GM10847 (cell line): ENCODE data around the gene LPP.

Source experiments
- POLR2A ChIP-seq: IDR thresholded peaks from 2 replicates; pipeline ENCODE4 v1.6.1; 2011; ENCODE audit not compliant: insufficient read length; ENCODE audit errors: extremely low read depth

The LPP gene

GRCh38 chr3:188868803-188869202 is 714.8 kb downstream of the LPP start:
- no peak for TF ChIP-seq POLR2A

DNA sequence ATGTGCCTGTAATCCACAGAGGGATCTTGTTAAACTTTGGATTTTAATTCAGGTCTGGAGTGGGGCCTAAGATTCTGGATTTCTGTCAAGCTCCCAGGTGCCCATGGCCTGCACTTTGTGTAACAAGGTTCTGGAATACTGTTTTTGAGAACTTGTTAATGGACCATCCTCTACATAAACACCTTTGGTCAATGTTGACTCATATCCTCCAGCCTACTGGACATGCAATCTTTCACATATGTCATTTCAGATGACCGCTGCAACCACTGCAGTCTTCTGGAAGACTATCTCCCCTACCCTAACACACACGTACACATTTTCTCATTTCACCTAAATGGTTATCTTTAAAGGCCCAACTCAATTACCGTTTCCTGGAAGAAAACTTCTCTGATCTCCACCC is 715.7 kb downstream of the LPP start:
- no peak for TF ChIP-seq POLR2A

- TF ChIP-seq POLR2A = no peak
Measured at GRCh38 chr3:188870431-188870830, 716.5 kb downstream of the LPP start.

- no peak for TF ChIP-seq POLR2A
Measured at GRCh38 chr3:188874576-188874975, 720.6 kb downstream of the LPP start.

DNA sequence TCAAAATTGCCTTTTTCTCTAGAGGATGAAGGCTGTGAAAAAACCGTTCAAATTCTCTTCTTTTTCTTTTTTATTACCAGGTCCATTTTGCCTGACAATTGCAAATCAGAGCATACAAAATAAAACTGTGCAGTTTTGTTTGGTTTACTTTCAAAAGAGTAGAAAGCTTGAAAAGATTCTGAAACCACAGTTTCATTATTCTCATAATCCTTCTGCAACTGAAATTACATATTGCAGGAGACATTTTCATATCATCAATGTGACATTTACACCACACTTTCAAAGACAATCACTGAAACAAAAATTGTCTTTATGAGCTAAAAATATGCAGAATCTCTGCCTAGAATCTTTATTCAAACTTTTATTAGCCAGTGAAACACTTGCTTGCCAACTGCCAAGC is 721.5 kb downstream of the LPP start:
- no peak for TF ChIP-seq POLR2A

DNA sequence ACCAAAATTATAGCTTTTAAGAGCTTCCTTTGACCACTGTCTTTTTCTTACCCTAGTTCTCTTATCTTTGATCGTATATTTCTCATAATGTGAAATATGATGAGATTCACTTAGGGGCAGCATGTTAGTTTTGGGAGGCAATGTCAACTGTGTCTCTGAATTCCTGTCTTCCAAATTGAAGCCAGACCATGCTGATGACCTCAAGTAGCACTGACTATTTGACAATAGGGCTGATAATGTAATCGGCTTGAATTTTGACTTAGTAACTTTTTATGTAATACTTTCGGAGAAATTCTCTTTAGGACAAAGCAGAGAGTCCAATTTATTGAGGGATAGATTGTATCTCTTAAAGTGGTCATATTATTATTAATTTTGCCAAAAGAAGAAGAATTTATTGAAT is 722.4 kb downstream of the LPP start:
- TF ChIP-seq POLR2A = no peak

DNA sequence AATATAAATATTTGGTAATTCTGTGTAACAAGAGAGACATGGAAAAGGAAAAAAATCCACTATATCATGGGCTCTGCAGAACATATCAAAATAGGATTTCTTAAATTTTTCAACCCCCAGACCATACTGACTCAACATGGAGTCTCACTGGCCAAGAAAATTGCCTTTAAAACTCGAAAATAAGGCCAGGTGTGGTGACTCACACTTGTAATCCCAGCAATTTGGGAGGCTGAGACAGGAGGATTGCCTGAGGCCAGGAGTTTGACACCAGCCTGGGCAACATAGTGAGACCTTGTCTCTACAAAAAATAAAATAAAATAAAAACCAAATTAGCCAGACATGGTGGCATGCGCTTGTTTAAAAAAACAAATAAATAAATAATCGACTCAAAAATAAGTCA is 723.4 kb downstream of the LPP start:
- no peak for TF ChIP-seq POLR2A

GRCh38 chr3:188878076-188878475 is 724.1 kb downstream of the LPP start:
- TF ChIP-seq POLR2A = no peak

DNA sequence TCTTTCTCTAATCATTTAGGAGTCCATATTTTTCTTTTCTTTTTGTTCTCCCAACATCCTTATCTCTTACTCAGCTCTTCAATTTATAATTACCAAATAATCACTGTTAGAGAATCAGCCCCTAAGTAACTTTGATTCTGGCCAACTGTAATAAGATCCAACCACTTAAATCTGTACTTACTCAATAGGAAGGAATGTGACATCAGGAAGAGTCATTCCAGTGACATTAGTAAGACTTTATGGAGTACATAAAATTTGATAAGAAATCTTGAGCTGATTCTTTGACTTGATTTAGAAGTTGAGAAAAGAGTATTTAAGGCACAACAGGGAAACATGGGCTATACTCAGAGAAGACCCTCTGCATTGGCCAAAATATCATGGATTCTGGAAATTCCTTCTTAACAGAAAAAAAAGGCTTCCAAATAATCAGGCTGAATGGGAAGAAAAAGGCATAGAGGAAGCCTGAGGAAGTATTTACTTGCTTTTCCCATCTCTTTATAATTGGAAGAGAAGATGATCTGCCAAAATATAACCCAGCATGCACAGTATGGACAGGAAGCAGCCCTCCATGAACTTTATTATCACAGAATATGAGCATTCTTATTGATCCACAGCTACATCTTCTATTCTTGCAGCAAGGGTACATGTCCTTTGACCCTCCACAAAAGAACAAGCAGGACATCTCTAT is 728.1 kb downstream of the LPP start:
- no peak for TF ChIP-seq POLR2A

DNA sequence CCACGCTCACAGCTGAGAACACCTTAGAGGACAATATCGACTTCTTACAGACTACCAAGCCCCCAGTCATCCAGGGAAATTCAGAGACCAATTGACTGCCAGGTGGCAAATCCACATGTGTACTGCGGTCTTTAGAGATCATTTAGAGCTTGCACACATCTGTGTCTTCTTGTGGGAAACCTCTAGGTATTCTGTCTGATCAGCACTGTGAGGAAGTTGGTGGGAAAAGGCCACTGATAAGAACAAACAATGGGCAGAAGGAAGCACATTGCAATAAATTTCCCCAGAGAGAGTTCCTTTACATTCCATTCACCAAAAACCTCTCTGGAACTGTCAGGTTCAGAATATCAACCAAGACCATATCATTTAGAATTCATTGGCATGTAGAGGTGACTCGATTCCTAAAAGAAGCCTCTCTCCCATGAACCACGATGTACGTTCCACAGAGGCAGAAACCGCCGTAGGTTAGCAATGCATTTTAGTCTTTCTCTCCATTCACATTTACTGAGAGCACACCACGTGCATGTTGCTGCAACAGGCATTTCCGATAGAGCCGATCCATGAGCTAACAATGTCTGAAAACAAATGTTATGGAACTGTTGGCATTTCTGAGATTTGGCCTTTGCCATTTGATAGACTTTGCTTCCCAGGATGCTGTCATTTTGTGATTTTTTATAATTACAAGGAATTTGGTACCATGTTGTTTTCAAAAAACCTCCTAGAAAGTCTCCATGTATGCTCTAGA is 730.5 kb downstream of the LPP start:
- no peak for TF ChIP-seq POLR2A

DNA sequence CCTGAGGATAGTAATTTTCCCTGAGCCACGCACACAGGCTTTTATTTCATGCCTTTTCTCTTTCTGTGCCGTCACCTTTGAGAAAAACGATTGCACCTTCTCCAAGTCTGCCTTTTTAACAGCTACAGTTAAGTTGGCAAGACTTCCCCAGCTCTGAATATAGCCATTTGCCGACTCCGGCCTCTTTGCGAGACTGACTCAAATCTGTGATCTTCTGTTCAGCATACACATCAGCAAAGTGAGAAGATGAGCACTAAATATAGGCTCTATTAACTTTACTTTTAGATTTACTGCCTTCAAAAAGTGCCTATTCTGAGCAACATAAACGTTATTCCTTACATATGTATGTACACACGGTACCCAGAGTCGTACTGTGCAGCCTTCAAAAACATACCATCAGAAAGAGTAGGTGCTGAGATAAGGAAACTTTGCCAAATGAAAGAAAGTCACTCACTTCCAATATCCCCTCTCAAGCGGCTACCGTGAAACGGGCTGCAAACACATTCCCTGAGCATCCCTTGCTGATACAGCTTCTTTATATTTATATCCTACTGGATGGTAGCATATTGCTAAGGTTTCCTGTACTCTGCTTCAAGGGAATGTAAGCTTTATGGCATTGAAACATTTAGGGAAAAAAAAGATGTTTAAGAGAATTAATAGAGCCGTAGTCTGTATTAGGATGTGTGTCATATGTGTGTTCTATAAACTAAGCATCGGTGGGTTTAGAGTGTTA is 734.5 kb downstream of the LPP start:
- no peak for TF ChIP-seq POLR2A

DNA sequence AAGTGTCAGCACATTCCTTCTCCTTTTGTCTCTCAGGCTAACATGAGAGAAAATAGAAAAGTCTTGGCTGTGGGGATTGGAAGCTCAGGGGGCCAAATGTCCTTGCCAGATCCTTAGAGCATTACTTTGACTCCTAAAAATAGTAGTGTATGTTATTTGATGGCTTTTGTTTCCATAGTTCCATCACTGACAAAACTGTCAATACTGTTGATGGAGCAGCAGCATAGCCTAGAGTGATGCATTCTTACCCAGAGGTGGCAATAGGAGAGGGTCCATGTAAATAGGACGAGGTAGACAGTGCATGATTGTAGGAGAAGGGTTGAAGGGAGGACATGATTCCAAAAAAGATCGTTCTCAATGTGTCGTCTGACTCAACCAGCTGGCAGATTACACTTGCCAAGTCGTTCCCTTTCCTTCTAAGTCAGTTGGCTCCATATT is 735.1 kb downstream of the LPP start:
- no peak for TF ChIP-seq POLR2A

DNA sequence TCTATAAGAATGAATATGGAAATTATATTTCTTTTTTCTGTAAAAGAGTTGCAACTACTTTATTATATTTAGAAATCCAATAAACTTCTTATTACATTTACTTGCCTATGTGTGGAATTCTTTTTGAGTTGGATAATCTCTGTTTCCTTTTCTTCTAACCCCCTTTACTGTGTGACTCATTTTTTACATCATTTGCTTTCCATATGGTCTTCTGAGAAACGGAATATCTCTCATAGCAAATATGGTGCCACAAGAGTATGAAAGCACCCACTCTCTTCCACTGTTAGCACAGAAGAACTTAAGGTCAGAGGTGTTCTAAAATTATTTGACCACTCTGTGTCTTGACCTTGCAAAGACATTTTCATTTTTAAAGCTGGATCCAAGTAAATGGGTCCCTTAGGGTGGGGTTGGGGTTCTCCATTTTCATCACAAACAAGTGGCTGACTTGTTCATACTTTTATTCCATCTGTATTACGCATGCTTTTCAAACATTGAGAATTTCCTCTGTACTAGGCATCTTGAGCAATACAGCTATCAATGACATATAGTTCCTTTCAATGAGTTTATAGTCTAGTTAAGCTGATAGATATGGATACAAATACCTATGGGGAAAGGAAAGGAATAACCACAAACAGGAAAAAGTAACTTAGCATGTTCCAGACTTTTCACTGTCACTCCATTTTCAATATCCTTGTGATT is 736.8 kb downstream of the LPP start:
- TF ChIP-seq POLR2A = no peak

GRCh38 chr3:188899881-188900280 is 745.9 kb downstream of the LPP start:
- no peak for TF ChIP-seq POLR2A

GRCh38 chr3:188900421-188900951 is 746.5 kb downstream of the LPP start:
- no peak for TF ChIP-seq POLR2A
